Measurements from ENCODE around the gene ZGLP1. TPM values are rescaled to one million over a fixed set of nuclear protein-coding genes. Genes with fewer than 3 reads are reported as not detected.

Gene ZGLP1
- total RNA-seq, 1 experiment from 2014 or later, result 5.0 TPM

- RAD21 ChIA-PET (ENCODE audit: low non-redundant PET in 1 of 2, low total read pairs in 2 of 2, uncharacterized antibody in 2 of 2, unreplicated experiment in 2 of 2), result interaction anchor here (0.8 to 1.2 kb wide), 4 partner anchors 46 to 65 kb away, joined by 3 to 4 read pairs (median 3); partner anchors contain the start of gene ICAM1 (in 1 of the 2)
- BruUV-seq (replicated peaks), result no TSS peak
- Histone ChIP-seq H3K27me3 (ENCODE audit: insufficient read depth, low read length) (no peaks in the 10 kb centered on the region), H3K36me3 (ENCODE audit: control insufficient read depth in 1 of 2, insufficient read depth in 2 of 2, low read length in 2 of 2) (peaks cover 6 to 11% of the 10 kb centered on the region in 2 experiments), H3K4me1 (ENCODE audit: control insufficient read depth in 1 of 2, insufficient read depth in 2 of 2, low read length in 2 of 2) (peaks cover 6 to 28% of the 10 kb centered on the region in 2 experiments; a peak in 3 of 4 replicates), H3K27ac (ENCODE audit: low read depth, low read length) (peak overlapping the region; percentile 90), H3K4me2 (ENCODE audit: low read length) (peak overlapping the region; percentile 100), H3K4me3 (replicated peaks in 1 of 2; ENCODE audit: low read depth in 1 of 2, low read length in 2 of 2) (peak overlapping the region; percentile 77 to 93), H2AFZ (ENCODE audit: low read depth, low read length, poor library complexity, severe bottlenecking) (no peak overlapping the region), H3K9me3 (ENCODE audit: control insufficient read depth in 1 of 2, insufficient read depth in 1 of 2, low read depth in 1 of 2, low read length in 2 of 2) (no peaks in the 10 kb centered on the region), H4K20me1 (ENCODE audit: insufficient read depth) (no peaks in the 10 kb centered on the region), H3K79me2 (ENCODE audit: insufficient read depth, low read length) (peaks cover 37% of the 10 kb centered on the region), H3K9me2 (ENCODE audit: insufficient read depth) (no peaks in the 10 kb centered on the region), H3K9ac (ENCODE audit: low read length) (peak overlapping the region; percentile 75)
- TF ChIP-seq POLR2AphosphoS5 (IDR thresholded peaks at IDR 0.05; ENCODE audit: low read depth, low read length) (peak; percentile 67), CTCF (IDR thresholded peaks at IDR 0.05 in 2 of 3, conservative IDR thresholded peaks at IDR 0.05 in 1 of 3; ENCODE audit: borderline replicate concordance in 1 of 3, insufficient read depth in 1 of 3, low read depth in 2 of 3, low read length in 2 of 3) (peak in 2 of 3 experiments; percentile 7 to 20; a peak in 1 of 6 replicates), ATF3 (IDR thresholded peaks at IDR 0.05) (no peak), EGR1 (IDR thresholded peaks at IDR 0.05; ENCODE audit: low read depth) (peak; percentile 67; the same call in 1 of the 2 replicates), POLR2A (IDR thresholded peaks at IDR 0.05; ENCODE audit: borderline replicate concordance, extremely low read depth, insufficient read depth, insufficient read length) (no peak), CEBPB (IDR thresholded peaks at IDR 0.05; ENCODE audit: low read depth) (no peak), MAX (IDR thresholded peaks at IDR 0.05) (peak; percentile 92), FOSL1 (IDR thresholded peaks at IDR 0.05; ENCODE audit: low read depth) (no peak), CBX3 (IDR thresholded peaks at IDR 0.05; ENCODE audit: low read depth) (no peak)
- intact Hi-C loops (cut with micrococcal nuclease), result loop anchor here (2.0 kb wide), 1 partner anchor 46 kb away; the partner anchor contains the start of gene TYK2
- DNase-seq (ENCODE audit: low read depth, low spot score), result peak; percentile 93
- ATAC-seq, result peak; percentile 80
- POLR2A ChIA-PET, result interaction anchor here (0.5 to 2.5 kb wide), 8 partner anchors 9 to 551 kb away, joined by 3 to 26 read pairs (median 4); partner anchors contain the start of genes ICAM5 and TYK2
- CTCF ChIA-PET, result interaction anchor here (0.6 to 1.7 kb wide), 5 partner anchors 45 to 402 kb away, joined by 3 to 4 read pairs (median 3); partner anchors contain the start of gene ICAM5
These were observed 25.2 kb upstream of the ZGLP1 start for GRCh38 chr19:10334588-10335351.

Data from HCT116 (cell line).